Retinal pigment epithelial cell (primary cell): ENCODE results near the gene BAK1.

Experiments
- DNase-seq: peaks from one replicate; pipeline ENCODE4 v3.0.0-alpha.2; 2010; ENCODE audit warnings: low read depth
- H3K4me3 ChIP-seq: 2 replicates; pipeline ENCODE4 v1.5.1; 2011; ENCODE audit warnings: mild to moderate bottlenecking, low read length, control low read depth, moderate library complexity
- CTCF ChIP-seq: conservative IDR thresholded peaks from 2 replicates; pipeline ENCODE4 v1.5.1; 2011; ENCODE audit warnings: low read depth, low read length, control low read depth, inconsistent platforms

Gene BAK1

GRCh38 chr6:33621711-33622388 lies 41.8 kb upstream of the BAK1 start:
- peak overlapping the region; percentile 67 for H3K4me3 ChIP-seq
- no peak for DNase-seq
- TF ChIP-seq CTCF: no peak

DNA sequence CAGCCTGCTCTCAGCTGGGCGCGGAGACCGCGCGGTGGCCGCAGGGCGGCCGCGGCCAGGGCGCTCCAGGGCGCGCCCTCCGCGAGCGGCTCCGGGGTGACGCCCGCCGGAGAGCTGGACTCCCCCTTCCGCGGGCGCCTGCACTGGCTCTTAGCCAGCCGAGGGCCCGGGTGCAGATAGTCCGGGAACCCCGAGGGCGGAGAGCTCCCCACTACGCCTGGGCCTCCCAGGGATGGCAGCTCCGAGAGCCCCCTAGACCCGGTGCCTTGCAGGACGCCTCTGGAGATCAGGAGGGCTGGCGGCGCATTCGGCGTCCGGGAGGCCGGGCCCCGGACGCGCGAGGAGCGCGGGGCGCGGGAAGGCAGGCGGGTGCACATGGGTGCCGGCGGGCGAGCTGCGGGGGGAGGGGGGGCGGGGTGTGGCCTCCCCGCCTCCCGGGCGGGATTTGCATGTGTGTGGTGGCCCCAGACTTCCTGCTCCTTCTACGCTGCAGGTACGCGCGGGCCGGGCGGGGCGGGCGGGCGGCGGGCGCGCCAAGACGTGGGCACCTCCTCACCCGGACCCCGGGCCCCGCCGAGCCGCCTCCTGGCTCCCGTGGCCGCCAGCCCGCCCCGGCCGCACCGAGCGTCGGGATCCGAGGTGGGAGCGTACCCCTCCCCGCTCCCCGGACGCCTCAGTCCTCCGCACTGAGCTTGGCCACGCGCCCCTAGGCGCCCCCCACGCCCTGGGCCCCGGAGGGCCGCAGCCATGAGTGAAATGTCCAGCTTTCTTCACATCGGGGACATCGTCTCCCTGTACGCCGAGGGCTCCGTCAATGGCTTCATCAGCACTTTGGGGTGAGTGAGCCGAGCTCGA lies 41.0 kb upstream of the BAK1 start, which contains the start of gene ITPR3:
Gene ITPR3 (plus strand): TSS at position 467 of the 855 bp plus-strand sequence. CDS start 281 bp downstream, at position 748.
- peak within 1 kb of the TSS; percentile 67 for H3K4me3 ChIP-seq
- no peak for DNase-seq
- no peak for TF ChIP-seq CTCF

GRCh38 chr6:33620158-33620855 lies 40.2 kb upstream of the BAK1 start:
- H3K4me3 ChIP-seq: peak overlapping the region; percentile 67
- DNase-seq: no peak
- TF ChIP-seq CTCF: no peak

DNA sequence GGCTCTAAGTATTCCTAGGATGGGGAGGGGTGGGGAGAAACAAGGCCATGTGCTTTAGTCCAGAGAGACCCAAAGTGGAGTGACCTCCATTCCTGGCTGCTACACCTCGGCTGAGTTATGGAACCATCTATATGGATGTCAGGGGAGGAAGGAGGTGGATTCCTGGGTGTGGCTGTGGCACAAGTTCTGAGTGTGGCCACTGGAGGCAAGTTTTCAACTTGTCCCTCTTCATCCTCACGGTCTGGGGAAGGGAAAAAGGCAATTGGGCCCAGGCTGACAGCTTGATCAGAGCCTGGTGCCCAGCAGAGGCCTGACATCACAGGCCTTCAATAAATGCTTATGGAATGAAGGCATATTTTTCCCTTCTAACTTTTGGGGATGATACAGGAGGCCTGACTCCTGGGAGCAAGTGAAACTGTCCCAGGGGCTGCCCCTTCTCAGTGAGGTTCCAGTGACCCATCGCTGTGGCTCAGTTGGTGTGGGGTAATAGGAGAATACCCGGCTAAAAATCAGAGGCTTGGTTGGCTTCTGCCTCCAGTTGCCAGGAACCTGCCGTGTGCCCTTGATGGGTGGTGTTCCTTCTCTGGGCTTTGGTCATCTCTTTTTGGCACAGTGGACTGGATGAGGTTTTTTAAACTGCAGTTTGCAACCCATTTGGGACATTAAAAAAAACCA lies 39.2 kb upstream of the BAK1 start:
- H3K4me3 ChIP-seq: no peak overlapping the region
- no peak for DNase-seq
- TF ChIP-seq CTCF: no peak

DNA sequence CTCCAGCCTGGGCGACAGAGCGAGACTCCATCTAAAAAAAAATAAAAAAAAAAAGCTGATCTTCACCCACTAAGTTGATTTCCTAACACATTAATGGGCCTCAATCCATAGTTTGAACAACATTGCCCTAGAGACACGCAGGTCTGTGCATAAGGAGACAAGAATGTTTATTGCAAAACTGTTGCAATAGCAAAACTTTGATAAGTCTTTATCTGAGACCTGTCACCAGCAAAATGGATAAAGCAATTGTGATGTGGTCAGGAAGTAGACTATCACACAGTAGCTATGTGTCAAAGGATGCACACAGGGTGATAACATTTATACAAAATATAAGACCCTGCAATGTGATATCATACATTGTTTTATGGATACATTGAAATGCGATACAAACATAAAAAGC lies 36.8 kb upstream of the BAK1 start:
- no peak for DNase-seq
- no peak for TF ChIP-seq CTCF
- no peak overlapping the region for H3K4me3 ChIP-seq

- TF ChIP-seq CTCF: no peak
- H3K4me3 ChIP-seq: no peak overlapping the region
- no peak for DNase-seq
Measured at GRCh38 chr6:33616113-33616512, 36.0 kb upstream of the BAK1 start.
